Brain microvascular endothelial cell (primary cell): ENCODE results near the gene BCAT1.
A peak's percentile ranks its signal among the peaks of the same experiment; 100 is the strongest.
"Not testable (repeated sequence)": the region's sequence is repeated elsewhere in the genome, so short reads cannot be mapped to it uniquely, and the experiment has no call there.

Experiments
- DNase-seq: peaks from one replicate; pipeline ENCODE4 v3.0.0-alpha.2; 2020
- H3K27ac ChIP-seq: fragments of 250-450 bp; sonication (Bioruptor Pico); 2 replicates; pipeline ENCODE4 v1.5.1; 2020; ENCODE audit warnings: mild to moderate bottlenecking, moderate library complexity
- H3K27me3 ChIP-seq: fragments of 250-450 bp; sonication (Bioruptor Pico); replicated peaks from 2 replicates; pipeline ENCODE4 v1.5.1; 2020; ENCODE audit warnings: mild to moderate bottlenecking
- H3K36me3 ChIP-seq: fragments of 250-450 bp; sonication (Bioruptor Pico); replicated peaks from 2 replicates; pipeline ENCODE4 v1.5.1; 2020; ENCODE audit warnings: mild to moderate bottlenecking
- H3K4me3 ChIP-seq: 2 replicates; pipeline ENCODE4 v1.5.1; 2011; ENCODE audit warnings: low read depth, mild to moderate bottlenecking, control low read depth, low read length, moderate library complexity
- in situ Hi-C: cut with HindIII; loops from 2 replicates; pipeline ENCODE4 v1.10.0; 2017; ENCODE audit warnings: low sequenced_read_pairs, low pct_ligation_motif_present
- TF ChIP-seq, protein P1 (sequence below): IDR thresholded peaks from 2 replicates; pipeline ENCODE4 v1.5.1; 2011; ENCODE audit warnings: low read depth, mild to moderate bottlenecking, moderate library complexity, low read length, control low read depth, inconsistent platforms; ENCODE audit errors: missing control alignments

BCAT1 gene

DNA sequence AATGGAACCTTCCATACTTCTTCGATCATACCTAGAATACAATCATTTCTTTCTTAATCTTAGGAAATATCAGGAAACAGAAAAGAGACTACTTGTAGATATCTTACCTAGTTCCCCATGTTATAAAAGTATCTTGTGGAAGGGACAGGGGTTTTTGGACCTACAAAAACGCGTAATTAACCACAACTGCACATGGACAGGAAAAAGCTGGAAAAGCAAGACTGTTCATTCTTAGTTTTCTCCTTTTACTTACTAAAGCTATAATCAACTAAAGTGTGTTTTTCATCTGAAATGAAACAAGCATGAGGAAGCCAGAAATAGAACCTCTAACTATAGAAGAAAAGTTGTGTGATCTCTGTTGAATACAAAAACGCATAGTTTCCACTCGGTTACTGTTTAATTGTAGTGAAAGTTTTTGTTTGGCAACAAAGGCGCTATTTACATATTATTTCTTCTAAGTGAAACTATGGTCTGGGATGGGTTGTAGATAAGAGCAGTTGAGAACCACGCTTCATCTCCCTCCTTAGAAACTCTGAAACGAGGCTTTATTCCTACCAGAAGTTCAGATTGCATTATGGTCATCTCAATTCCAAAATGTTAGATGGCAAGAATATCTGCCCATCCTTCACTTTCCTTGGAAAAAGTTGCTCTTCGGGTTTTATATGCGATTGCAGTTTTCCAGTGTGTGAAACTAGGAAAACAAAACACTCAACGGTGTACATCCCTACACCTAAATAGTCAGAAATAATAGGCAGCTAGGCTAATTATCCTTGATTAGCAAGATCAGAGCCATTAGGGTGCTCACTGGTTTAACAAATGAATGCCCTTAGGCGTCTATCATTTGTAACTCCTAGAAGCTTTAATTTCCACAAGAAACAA lies 1.1 kb downstream of the BCAT1 start:
- Histone ChIP-seq H3K36me3 (no peaks in the 10 kb centered on the region), H3K4me3 (peak overlapping the region; percentile 75), H3K27ac (peak overlapping the region; percentile 88), H3K27me3 (no peaks in the 10 kb centered on the region)
- no peak for DNase-seq
- TF ChIP-seq, protein P1, sequence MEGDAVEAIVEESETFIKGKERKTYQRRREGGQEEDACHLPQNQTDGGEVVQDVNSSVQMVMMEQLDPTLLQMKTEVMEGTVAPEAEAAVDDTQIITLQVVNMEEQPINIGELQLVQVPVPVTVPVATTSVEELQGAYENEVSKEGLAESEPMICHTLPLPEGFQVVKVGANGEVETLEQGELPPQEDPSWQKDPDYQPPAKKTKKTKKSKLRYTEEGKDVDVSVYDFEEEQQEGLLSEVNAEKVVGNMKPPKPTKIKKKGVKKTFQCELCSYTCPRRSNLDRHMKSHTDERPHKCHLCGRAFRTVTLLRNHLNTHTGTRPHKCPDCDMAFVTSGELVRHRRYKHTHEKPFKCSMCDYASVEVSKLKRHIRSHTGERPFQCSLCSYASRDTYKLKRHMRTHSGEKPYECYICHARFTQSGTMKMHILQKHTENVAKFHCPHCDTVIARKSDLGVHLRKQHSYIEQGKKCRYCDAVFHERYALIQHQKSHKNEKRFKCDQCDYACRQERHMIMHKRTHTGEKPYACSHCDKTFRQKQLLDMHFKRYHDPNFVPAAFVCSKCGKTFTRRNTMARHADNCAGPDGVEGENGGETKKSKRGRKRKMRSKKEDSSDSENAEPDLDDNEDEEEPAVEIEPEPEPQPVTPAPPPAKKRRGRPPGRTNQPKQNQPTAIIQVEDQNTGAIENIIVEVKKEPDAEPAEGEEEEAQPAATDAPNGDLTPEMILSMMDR, result no peak
- in situ Hi-C loops, result no loop called here

DNA sequence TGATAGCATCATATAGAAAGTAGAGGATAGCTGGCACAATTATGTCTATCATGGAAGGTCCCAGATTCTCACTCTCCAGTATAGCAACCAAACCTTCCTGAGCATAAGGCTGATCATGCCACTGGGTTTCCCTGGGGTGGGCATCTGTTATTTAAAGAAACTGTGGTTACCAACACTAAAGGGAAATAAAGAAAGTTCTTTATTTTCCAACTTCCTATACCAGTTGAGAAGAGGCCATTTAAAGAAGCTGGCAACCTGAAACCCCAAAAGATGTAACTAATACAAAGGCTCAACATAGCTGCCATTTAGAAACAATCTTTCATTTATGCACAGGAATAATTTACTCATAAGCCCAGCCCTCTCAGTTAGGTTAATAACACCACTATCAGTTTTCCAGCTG lies 3.1 kb downstream of the BCAT1 start:
- H3K4me3 ChIP-seq, result peak overlapping the region; percentile 75

DNA sequence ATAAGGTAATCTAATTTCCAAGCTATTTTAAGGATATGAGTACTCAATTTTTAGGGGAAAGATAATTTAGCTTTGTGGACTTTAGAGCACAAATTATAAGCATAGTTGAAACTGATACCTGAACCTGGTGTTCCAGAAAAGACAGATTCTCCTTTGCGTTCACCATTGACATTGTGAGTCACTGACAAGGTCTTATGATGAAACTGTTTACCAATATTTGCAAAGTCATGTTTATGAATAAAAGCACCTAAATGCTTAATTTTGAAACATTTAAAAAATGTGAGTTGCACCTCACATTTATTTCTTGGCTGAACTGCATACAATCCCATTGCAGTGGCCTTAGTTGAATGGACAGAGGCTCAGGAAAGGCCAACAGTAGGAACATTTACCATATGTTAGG lies 3.9 kb downstream of the BCAT1 start:
- no peak overlapping the region for H3K4me3 ChIP-seq
- DNase-seq, result no peak
- no peaks in the 10 kb centered on the region for H3K27me3 ChIP-seq
- no peaks in the 10 kb centered on the region for H3K36me3 ChIP-seq
- TF ChIP-seq, protein P1, result no peak
- in situ Hi-C loops, result no loop called here
- H3K27ac ChIP-seq, result no peak overlapping the region

More for the DNA sequence above, 3.1 kb downstream of the BCAT1 start:
- Histone ChIP-seq H3K27me3 (no peaks in the 10 kb centered on the region), H3K36me3 (no peaks in the 10 kb centered on the region), H3K27ac (peak overlapping the region; percentile 88)
- in situ Hi-C loops, result no loop called here
- TF ChIP-seq, protein P1, result no peak
- no peak for DNase-seq

DNA sequence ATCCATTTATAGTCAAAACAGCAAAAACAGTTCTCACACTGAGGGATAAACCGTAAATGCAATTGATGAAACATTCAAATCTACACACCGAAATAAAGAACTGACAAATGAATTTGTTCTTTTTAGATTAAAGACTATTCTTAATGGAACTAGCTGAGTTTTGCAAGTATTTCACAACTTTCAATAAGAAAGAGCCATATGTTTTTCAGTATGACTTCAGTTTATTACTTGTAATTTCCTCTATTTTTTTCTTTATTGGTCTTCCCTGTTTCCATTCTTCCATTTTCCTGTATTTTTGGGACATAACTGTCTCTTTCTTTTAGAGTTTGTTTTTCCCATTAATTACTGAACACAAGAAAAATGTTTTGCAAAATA lies 4.3 kb downstream of the BCAT1 start:
- TF ChIP-seq, protein P1, result no peak
- Histone ChIP-seq H3K27me3 (no peaks in the 10 kb centered on the region), H3K27ac (no peak overlapping the region), H3K36me3 (no peaks in the 10 kb centered on the region), H3K4me3 (no peak overlapping the region)
- in situ Hi-C loops, result no loop called here
- no peak for DNase-seq

DNA sequence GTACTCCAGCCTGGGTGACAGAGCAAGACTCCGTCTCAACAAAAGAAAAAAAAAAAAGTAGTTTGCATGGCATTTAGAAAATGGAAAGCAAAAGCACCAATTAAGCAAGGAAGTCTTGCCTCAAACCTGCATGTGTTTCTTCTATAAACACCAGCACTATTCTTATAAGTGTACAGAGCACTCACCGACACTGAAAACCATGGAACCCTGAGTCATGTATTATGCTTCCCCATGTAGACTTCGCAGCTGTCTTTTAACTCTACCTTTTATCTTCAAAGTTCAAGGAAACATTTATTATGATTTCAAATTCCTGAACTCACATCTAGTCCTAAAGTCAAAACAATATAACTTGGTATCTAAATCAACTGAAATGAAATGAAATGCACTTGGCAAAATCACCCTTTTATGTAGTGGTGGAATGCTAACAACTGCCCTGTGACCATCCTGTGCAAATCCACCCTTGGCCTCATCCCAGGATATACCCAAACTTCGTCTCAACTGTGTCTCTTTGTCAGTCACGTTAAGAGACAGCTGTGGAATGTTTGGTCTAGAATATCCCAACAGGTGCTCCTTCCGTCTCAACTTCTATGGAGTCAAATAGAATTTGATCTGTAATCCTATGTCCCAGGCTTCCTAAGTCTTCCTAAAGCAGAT lies 4.8 kb downstream of the BCAT1 start:
- H3K27ac ChIP-seq, result no peak overlapping the region
- in situ Hi-C loops, result no loop called here
- TF ChIP-seq, protein P1, result no peak

DNA sequence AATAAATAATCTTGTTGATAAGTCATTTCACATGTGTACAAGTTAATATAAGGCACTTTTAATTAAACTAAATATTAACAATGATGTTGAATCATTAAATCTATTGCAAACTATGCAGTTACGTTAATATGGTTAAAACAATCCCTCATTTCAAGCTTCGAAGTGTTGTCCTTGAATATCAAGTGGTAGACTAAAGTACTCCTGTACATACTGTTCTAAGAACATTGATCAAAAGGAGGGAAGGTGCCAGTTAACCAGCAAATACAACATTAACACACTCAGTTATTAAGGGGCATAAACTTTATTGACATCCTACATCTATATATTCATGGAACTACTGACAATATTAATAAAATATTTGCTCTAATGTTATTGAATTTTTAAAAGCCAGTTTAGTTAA lies 8.7 kb downstream of the BCAT1 start:
- in situ Hi-C loops, result no loop called here
- Histone ChIP-seq H3K4me3 (no peak overlapping the region), H3K36me3 (peaks cover 2% of the 10 kb centered on the region), H3K27ac (no peak overlapping the region), H3K27me3 (no peaks in the 10 kb centered on the region)
- TF ChIP-seq, protein P1, result no peak
- no peak for DNase-seq

More for the DNA sequence above, 4.8 kb downstream of the BCAT1 start:
- Histone ChIP-seq H3K27me3 (no peaks in the 10 kb centered on the region), H3K36me3 (no peaks in the 10 kb centered on the region), H3K4me3 (no peak overlapping the region)
- no peak for DNase-seq

DNA sequence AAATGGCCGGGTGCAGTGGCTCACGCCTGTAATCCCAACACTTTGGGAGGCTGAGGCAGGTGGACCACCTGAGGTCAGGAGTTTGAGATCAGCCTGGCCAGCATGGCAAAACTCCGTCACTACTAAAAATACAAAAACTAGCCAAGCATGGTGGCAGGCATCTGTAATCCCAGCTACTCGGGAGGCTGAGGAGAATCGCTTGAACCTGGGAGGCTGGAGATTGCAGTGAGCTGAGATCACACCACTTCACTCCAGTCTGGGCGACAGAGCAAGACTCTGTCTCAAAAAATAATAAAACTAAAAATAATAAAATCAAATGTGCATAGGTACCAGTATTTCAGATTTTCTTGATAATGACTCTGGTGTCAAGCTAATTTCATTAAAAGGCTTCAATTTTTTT lies 9.3 kb downstream of the BCAT1 start:
- H3K4me3 ChIP-seq, in situ Hi-C loops, DNase-seq: not testable (repeated sequence)

More for the DNA sequence above, 9.3 kb downstream of the BCAT1 start:
- H3K27ac ChIP-seq, H3K27me3 ChIP-seq, H3K36me3 ChIP-seq: not testable (repeated sequence)
